ENCODE measurements around the gene HES6. TPM values are rescaled to one million over a fixed set of nuclear protein-coding genes. Genes with fewer than 3 reads are reported as not detected.

HES6 gene
- total RNA-seq, 2 experiments from 2014 or later = 1.5 to 1.9 TPM

- DNase-seq = peak; percentile 95 to 99 (median 97)
- Histone ChIP-seq H3K27me3 (ENCODE audit: control insufficient read depth in 1 of 2, insufficient read depth in 2 of 2, low read length in 2 of 2) (no peaks in the 10 kb centered on the region), H3K27ac (ENCODE audit: low read depth in 1 of 2, low read length in 2 of 2) (peak overlapping the region; percentile 51 to 81), H3K4me1 (ENCODE audit: insufficient read depth, low read length) (peaks cover 38% of the 10 kb centered on the region), H3K36me3 (ENCODE audit: insufficient read depth, low read length) (no peaks in the 10 kb centered on the region), H3K9me3 (ENCODE audit: control insufficient read depth in 1 of 2, insufficient read depth in 1 of 2, low read length in 2 of 2) (no peaks in the 10 kb centered on the region), H3K4me3 (ENCODE audit: low read length) (peak overlapping the region; percentile 97)
- H3K4me1 Mint-ChIP-seq (ENCODE audit: low read depth) = peaks cover 36% of the 10 kb centered on the region
- POLR2A ChIA-PET = interaction anchor here (0.7 to 1.7 kb wide), 12 partner anchors 11 to 1736 kb away, joined by 3 to 10 read pairs (median 4); partner anchors contain the start of genes HES6, ILKAP, NDUFA10 and SCLY
- intact Hi-C loops (cut with DNase I, micrococcal nuclease) = loop anchor here (1.0 to 5.0 kb wide), 7 partner anchors 31 to 322 kb away; partner anchors contain the start of genes TRAF3IP1 (in 2 of the 2), ILKAP (in 1 of the 2), SCLY (in 1 of the 2) and UBE2F (in 1 of the 2)
- H3K9me3 Mint-ChIP-seq = no peaks in the 10 kb centered on the region
- CTCF ChIA-PET = interaction anchor here (0.6 to 1.5 kb wide), 2 partner anchors 26 to 55 kb away, joined by 3 to 4 read pairs; no protein-coding TSS in a partner anchor
- TF ChIP-seq CTCF (IDR thresholded peaks at IDR 0.05) = no peak
- ATAC-seq (ENCODE audit: poor library complexity) = peak; percentile 89
- peak overlapping the region; percentile 99 for H3K4me3 Mint-ChIP-seq
- no peaks in the 10 kb centered on the region for H3K27me3 Mint-ChIP-seq
- peak overlapping the region; percentile 99 for H3K27ac Mint-ChIP-seq
- H3K36me3 Mint-ChIP-seq (ENCODE audit: low read depth) = peaks cover 8% of the 10 kb centered on the region
Measured at GRCh38 chr2:238288650-238289573, 49.1 kb upstream of the HES6 start.

- intact Hi-C loops (cut with DNase I, micrococcal nuclease) = loop anchor here (1.0 to 5.0 kb wide), 5 partner anchors 33 to 321 kb away; partner anchors contain the start of genes ILKAP (in 1 of the 2), SCLY (in 1 of the 2), TRAF3IP1 (in 1 of the 2) and UBE2F (in 1 of the 2)
- CTCF ChIA-PET = interaction anchor here (0.6 kb wide), 1 partner anchor 56 kb away, joined by 3 read pairs; no protein-coding TSS in a partner anchor
- H3K4me1 Mint-ChIP-seq (ENCODE audit: low read depth) = peaks cover 45% of the 10 kb centered on the region
- Histone ChIP-seq H3K4me1 (ENCODE audit: insufficient read depth, low read length) (peaks cover 44% of the 10 kb centered on the region), H3K4me3 (ENCODE audit: low read length) (peak within 1 kb of the TSS; percentile 97), H3K27me3 (ENCODE audit: control insufficient read depth in 1 of 2, insufficient read depth in 2 of 2, low read length in 2 of 2) (no peaks in the 10 kb centered on the region), H3K36me3 (ENCODE audit: insufficient read depth, low read length) (peaks cover 3% of the 10 kb centered on the region), H3K27ac (ENCODE audit: low read depth in 1 of 2, low read length in 2 of 2) (peak within 1 kb of the TSS; percentile 55 to 81), H3K9me3 (ENCODE audit: control insufficient read depth in 1 of 2, insufficient read depth in 1 of 2, low read length in 2 of 2) (no peaks in the 10 kb centered on the region)
- ATAC-seq (ENCODE audit: poor library complexity) (peak; percentile 8), DNase-seq (peak in 10 of 14 experiments; percentile 4 to 77 (median 31))
- H3K4me3 Mint-ChIP-seq = peak within 1 kb of the TSS; percentile 99
- POLR2A ChIA-PET = interaction anchor here (0.7 to 1.7 kb wide), 8 partner anchors 33 to 1737 kb away, joined by 3 to 10 read pairs (median 4); partner anchors contain the start of genes HES6, ILKAP, NDUFA10 and SCLY
- H3K27ac Mint-ChIP-seq = peak within 1 kb of the TSS; percentile 99
- H3K27me3 Mint-ChIP-seq = no peaks in the 10 kb centered on the region
- no peaks in the 10 kb centered on the region for H3K9me3 Mint-ChIP-seq
- H3K36me3 Mint-ChIP-seq (ENCODE audit: low read depth) = peaks cover 8% of the 10 kb centered on the region
- TF ChIP-seq CTCF (IDR thresholded peaks at IDR 0.05) = no peak
Measured at GRCh38 chr2:238287737-238288649, 48.2 kb upstream of the HES6 start, which contains the start of gene PER2. Gene PER2 (minus strand): TSS chr2:238288610. CDS start chr2:238277936, 10,674 bp downstream.

Measured in CD4-positive, alpha-beta T cell (primary cell).